ENCODE results near the gene MN1. TPM values are rescaled to one million over a fixed set of nuclear protein-coding genes. Genes with fewer than 3 reads are reported as not detected.

The MN1 gene
- total and polyA plus RNA-seq, 2 donors (not counting 1 experiment from before 2014, with no cell fraction given), result 2.8 to 7.4 TPM

GRCh38 chr22:27846910-27847309, 45.4 kb upstream of the MN1 start:
- Histone ChIP-seq H3K36me3 (ENCODE audit: control insufficient read depth, insufficient read depth, low read length) (peaks cover 3% of the 10 kb centered on the region), H3K9ac (ENCODE audit: insufficient read depth, low read length) (no peak overlapping the region), H2AFZ (ENCODE audit: low read length) (no peak overlapping the region), H3K4me2 (ENCODE audit: extremely low read depth, insufficient read depth, low read length) (no peak overlapping the region), H3K9me3 (ENCODE audit: control insufficient read depth, insufficient read depth, low read depth, low read length) (no peaks in the 10 kb centered on the region), H3K4me3 (replicated peaks in 1 of 4; ENCODE audit: control extremely low read depth in 1 of 4, insufficient read depth in 1 of 4, low read depth in 3 of 4, low read length in 4 of 4) (no peak overlapping the region), H3K4me1 (ENCODE audit: control insufficient read depth, extremely low read depth, insufficient read depth, low read length) (no peaks in the 10 kb centered on the region), H3K79me2 (ENCODE audit: control insufficient read depth, insufficient read depth, low read length) (no peaks in the 10 kb centered on the region), H4K20me1 (ENCODE audit: control insufficient read depth, extremely low read depth, insufficient read depth, low read length) (no peaks in the 10 kb centered on the region), H3K27ac (ENCODE audit: insufficient read depth, low read length) (no peak overlapping the region), H3K27me3 (ENCODE audit: control insufficient read depth, insufficient read depth, low read length) (no peaks in the 10 kb centered on the region)
- no peak for DNase-seq (ENCODE audit: low read depth in 2 of 2)
- no peak for TF ChIP-seq CTCF (conservative IDR thresholded peaks at IDR 0.05 in 1 of 2, IDR thresholded peaks at IDR 0.05 in 1 of 2; ENCODE audit: low read depth in 1 of 2, low read length in 2 of 2)
- no peak for TF ChIP-seq EZH2 (IDR thresholded peaks at IDR 0.05; ENCODE audit: low read length, missing control alignments)

- Histone ChIP-seq H3K9ac (ENCODE audit: insufficient read depth, low read length) (no peak overlapping the region), H3K79me2 (ENCODE audit: control insufficient read depth, insufficient read depth, low read length) (no peaks in the 10 kb centered on the region)
Observed at GRCh38 chr22:27846248-27846757, 44.7 kb upstream of the MN1 start.

GRCh38 chr22:27845644-27846043, 44.1 kb upstream of the MN1 start:
- no peaks in the 10 kb centered on the region for H3K9me3 ChIP-seq (ENCODE audit: control insufficient read depth, insufficient read depth, low read depth, low read length)
- TF ChIP-seq EZH2 (IDR thresholded peaks at IDR 0.05; ENCODE audit: low read length, missing control alignments), result no peak
- TF ChIP-seq CTCF (conservative IDR thresholded peaks at IDR 0.05 in 1 of 2, IDR thresholded peaks at IDR 0.05 in 1 of 2; ENCODE audit: low read depth in 1 of 2, low read length in 2 of 2), result no peak

More at GRCh38 chr22:27846248-27846757, 44.7 kb upstream of the MN1 start:
- Histone ChIP-seq H4K20me1 (ENCODE audit: control insufficient read depth, extremely low read depth, insufficient read depth, low read length) (no peaks in the 10 kb centered on the region), H3K9me3 (ENCODE audit: control insufficient read depth, insufficient read depth, low read depth, low read length) (no peaks in the 10 kb centered on the region), H2AFZ (ENCODE audit: low read length) (no peak overlapping the region), H3K4me1 (ENCODE audit: control insufficient read depth, extremely low read depth, insufficient read depth, low read length) (no peaks in the 10 kb centered on the region), H3K27ac (ENCODE audit: insufficient read depth, low read length) (no peak overlapping the region), H3K4me3 (replicated peaks in 1 of 4; ENCODE audit: control extremely low read depth in 1 of 4, insufficient read depth in 1 of 4, low read depth in 3 of 4, low read length in 4 of 4) (no peak overlapping the region), H3K27me3 (ENCODE audit: control insufficient read depth, insufficient read depth, low read length) (no peaks in the 10 kb centered on the region), H3K36me3 (ENCODE audit: control insufficient read depth, insufficient read depth, low read length) (peaks cover 3% of the 10 kb centered on the region), H3K4me2 (ENCODE audit: extremely low read depth, insufficient read depth, low read length) (no peak overlapping the region)
- TF ChIP-seq EZH2 (IDR thresholded peaks at IDR 0.05; ENCODE audit: low read length, missing control alignments), result no peak
- no peak for TF ChIP-seq CTCF (conservative IDR thresholded peaks at IDR 0.05 in 1 of 2, IDR thresholded peaks at IDR 0.05 in 1 of 2; ENCODE audit: low read depth in 1 of 2, low read length in 2 of 2)
- no peak for DNase-seq (ENCODE audit: low read depth in 2 of 2)

More at GRCh38 chr22:27845644-27846043, 44.1 kb upstream of the MN1 start:
- no peak for DNase-seq (ENCODE audit: low read depth in 2 of 2)
- Histone ChIP-seq H3K4me2 (ENCODE audit: extremely low read depth, insufficient read depth, low read length) (no peak overlapping the region), H3K27me3 (ENCODE audit: control insufficient read depth, insufficient read depth, low read length) (no peaks in the 10 kb centered on the region), H3K36me3 (ENCODE audit: control insufficient read depth, insufficient read depth, low read length) (peaks cover 3% of the 10 kb centered on the region), H3K9ac (ENCODE audit: insufficient read depth, low read length) (no peak overlapping the region), H4K20me1 (ENCODE audit: control insufficient read depth, extremely low read depth, insufficient read depth, low read length) (no peaks in the 10 kb centered on the region), H3K4me1 (ENCODE audit: control insufficient read depth, extremely low read depth, insufficient read depth, low read length) (no peaks in the 10 kb centered on the region), H3K79me2 (ENCODE audit: control insufficient read depth, insufficient read depth, low read length) (no peaks in the 10 kb centered on the region), H3K4me3 (replicated peaks in 1 of 4; ENCODE audit: control extremely low read depth in 1 of 4, insufficient read depth in 1 of 4, low read depth in 3 of 4, low read length in 4 of 4) (no peak overlapping the region), H3K27ac (ENCODE audit: insufficient read depth, low read length) (no peak overlapping the region), H2AFZ (ENCODE audit: low read length) (no peak overlapping the region)
